ENCODE measurements around the gene MYO16.

DNA sequence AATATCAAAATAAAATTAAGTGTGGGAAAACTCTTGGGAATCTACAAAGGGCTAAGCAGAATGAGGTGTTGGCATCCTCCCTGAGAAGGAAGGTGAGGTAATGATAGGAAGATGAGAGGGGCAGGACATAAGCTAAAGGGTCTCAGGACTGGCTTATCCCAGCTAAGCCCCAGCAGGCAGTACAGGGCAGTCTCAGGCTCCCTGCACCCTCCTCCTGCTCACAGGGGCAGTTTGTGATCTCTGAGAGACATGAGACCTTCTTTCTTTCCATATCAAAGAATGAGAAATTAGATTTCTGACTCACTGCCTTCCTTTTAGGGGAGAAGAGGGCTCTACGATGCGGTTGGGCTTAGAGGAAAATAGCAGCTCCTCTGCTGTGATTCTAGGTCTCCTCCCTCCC is 586.0 kb downstream of the MYO16 start:
- no peak for TF ChIP-seq MXI1 (conservative IDR thresholded peaks at IDR 0.05; ENCODE audit: poor library complexity, severe bottlenecking)
- TF ChIP-seq, protein P1, sequence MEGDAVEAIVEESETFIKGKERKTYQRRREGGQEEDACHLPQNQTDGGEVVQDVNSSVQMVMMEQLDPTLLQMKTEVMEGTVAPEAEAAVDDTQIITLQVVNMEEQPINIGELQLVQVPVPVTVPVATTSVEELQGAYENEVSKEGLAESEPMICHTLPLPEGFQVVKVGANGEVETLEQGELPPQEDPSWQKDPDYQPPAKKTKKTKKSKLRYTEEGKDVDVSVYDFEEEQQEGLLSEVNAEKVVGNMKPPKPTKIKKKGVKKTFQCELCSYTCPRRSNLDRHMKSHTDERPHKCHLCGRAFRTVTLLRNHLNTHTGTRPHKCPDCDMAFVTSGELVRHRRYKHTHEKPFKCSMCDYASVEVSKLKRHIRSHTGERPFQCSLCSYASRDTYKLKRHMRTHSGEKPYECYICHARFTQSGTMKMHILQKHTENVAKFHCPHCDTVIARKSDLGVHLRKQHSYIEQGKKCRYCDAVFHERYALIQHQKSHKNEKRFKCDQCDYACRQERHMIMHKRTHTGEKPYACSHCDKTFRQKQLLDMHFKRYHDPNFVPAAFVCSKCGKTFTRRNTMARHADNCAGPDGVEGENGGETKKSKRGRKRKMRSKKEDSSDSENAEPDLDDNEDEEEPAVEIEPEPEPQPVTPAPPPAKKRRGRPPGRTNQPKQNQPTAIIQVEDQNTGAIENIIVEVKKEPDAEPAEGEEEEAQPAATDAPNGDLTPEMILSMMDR (IDR thresholded peaks at IDR 0.05; ENCODE audit: poor library complexity, severe bottlenecking), result no peak

Data from neural cell (in vitro differentiated cells).